PC-3 (cell line): ENCODE results near the gene AIRE.

ENCODE experiments used
- EZH2phosphoT487 ChIP-seq: fragments of 300-600 bp; sonication (generic); IDR thresholded peaks from 2 replicates; pipeline ENCODE4 v1.6.1; 2018; ENCODE audit warnings: mild to moderate bottlenecking, antibody characterized with exemption, low read length, borderline replicate concordance
- TF ChIP-seq, protein P1 (sequence below): fragments of 300-600 bp; sonication (generic); conservative IDR thresholded peaks from 2 replicates; pipeline ENCODE4 v1.5.1; 2017; ENCODE audit warnings: antibody characterized with exemption, low read depth, mild to moderate bottlenecking, low read length

DNA sequence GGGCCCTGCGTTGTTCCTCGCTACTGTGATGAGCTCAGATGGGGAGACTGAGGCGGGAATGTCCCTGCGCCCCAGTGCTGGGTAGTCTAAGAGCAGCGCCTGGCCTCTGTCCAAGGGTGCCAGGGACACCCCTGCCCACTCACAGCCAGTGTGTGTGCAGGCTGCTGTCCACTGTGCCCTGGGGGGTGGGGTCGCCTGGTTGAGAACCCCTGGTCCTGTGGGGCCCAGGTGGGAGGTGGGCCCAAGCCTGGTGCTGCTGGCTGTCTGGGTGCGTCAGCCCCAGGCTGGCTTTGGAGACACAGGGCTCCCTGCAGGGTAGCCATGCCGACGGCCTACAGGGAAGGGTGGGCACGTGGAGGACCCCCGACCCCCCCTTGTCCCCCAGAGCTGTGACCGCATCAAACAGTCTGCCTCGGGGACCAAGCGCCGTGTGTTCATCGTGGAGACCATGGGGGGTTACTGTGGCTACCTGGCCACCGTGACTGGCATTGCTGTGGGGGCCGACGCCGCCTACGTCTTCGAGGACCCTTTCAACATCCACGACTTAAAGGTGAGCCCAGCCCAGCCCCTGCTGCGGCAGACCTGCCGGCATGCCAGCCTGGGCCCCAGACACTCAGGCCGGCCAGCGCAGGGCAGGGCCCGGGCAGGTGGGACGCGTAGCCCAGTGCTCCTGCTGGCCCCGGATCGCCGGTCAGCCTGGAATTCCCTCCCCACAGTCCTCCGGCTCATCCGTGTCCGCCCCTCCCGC lies 38.6 kb downstream of the AIRE start:
- no peak for TF ChIP-seq EZH2phosphoT487
- TF ChIP-seq, protein P1, sequence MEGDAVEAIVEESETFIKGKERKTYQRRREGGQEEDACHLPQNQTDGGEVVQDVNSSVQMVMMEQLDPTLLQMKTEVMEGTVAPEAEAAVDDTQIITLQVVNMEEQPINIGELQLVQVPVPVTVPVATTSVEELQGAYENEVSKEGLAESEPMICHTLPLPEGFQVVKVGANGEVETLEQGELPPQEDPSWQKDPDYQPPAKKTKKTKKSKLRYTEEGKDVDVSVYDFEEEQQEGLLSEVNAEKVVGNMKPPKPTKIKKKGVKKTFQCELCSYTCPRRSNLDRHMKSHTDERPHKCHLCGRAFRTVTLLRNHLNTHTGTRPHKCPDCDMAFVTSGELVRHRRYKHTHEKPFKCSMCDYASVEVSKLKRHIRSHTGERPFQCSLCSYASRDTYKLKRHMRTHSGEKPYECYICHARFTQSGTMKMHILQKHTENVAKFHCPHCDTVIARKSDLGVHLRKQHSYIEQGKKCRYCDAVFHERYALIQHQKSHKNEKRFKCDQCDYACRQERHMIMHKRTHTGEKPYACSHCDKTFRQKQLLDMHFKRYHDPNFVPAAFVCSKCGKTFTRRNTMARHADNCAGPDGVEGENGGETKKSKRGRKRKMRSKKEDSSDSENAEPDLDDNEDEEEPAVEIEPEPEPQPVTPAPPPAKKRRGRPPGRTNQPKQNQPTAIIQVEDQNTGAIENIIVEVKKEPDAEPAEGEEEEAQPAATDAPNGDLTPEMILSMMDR = no peak
